GM12865 (cell line): ENCODE results near the gene PBRM1.

Experiments used
- DNase-seq: peaks from one replicate; pipeline ENCODE4 v3.0.0; 2010; ENCODE audit warnings: low read depth
- H3K4me3 ChIP-seq: 2 replicates; pipeline ENCODE4 v1.5.1; 2011; ENCODE audit warnings: mild to moderate bottlenecking, low read depth, low read length, control low read depth
- CTCF ChIP-seq: IDR thresholded peaks from 2 replicates; pipeline ENCODE4 v1.5.1; 2011; ENCODE audit warnings: low read length, control low read depth, low read depth, inconsistent platforms; ENCODE audit not compliant: insufficient read depth; ENCODE audit errors: missing control alignments

The PBRM1 gene

GRCh38 chr3:52574056-52574965 is 111.4 kb downstream of the PBRM1 start:
- no peak for TF ChIP-seq CTCF
- DNase-seq = no peak
- H3K4me3 ChIP-seq = no peak overlapping the region

GRCh38 chr3:52572221-52572620 is 113.5 kb downstream of the PBRM1 start:
- no peak for TF ChIP-seq CTCF
- no peak overlapping the region for H3K4me3 ChIP-seq
- DNase-seq = no peak

GRCh38 chr3:52570076-52570475 is 115.6 kb downstream of the PBRM1 start:
- no peak for TF ChIP-seq CTCF
- no peak for DNase-seq
- H3K4me3 ChIP-seq = no peak overlapping the region

- H3K4me3 ChIP-seq = no peak overlapping the region
- TF ChIP-seq CTCF = no peak
- DNase-seq = no peak
These were observed 117.6 kb downstream of the PBRM1 start for GRCh38 chr3:52568069-52568468.

- H3K4me3 ChIP-seq = no peak overlapping the region
- no peak for DNase-seq
- TF ChIP-seq CTCF = no peak
These were observed 121.7 kb downstream of the PBRM1 start for GRCh38 chr3:52563984-52564383.

- no peak for TF ChIP-seq CTCF
- no peak for DNase-seq
- H3K4me3 ChIP-seq = no peak overlapping the region
These were observed 124.5 kb downstream of the PBRM1 start for GRCh38 chr3:52561028-52561747.
